Activated CD8-positive, alpha-beta memory T cell treated with anti-CD3 and anti-CD28 coated beads for 48 hours (primary cell): ENCODE measurements around the gene ZFP82.

ENCODE experiments used
- DNase-seq, 3 experiments: peaks; one replicate each; pipeline ENCODE4 v3.0.0-alpha.2; 2020; ENCODE audit warnings: low read depth in 2 of 3, low spot score in 2 of 3

The ZFP82 gene

DNA sequence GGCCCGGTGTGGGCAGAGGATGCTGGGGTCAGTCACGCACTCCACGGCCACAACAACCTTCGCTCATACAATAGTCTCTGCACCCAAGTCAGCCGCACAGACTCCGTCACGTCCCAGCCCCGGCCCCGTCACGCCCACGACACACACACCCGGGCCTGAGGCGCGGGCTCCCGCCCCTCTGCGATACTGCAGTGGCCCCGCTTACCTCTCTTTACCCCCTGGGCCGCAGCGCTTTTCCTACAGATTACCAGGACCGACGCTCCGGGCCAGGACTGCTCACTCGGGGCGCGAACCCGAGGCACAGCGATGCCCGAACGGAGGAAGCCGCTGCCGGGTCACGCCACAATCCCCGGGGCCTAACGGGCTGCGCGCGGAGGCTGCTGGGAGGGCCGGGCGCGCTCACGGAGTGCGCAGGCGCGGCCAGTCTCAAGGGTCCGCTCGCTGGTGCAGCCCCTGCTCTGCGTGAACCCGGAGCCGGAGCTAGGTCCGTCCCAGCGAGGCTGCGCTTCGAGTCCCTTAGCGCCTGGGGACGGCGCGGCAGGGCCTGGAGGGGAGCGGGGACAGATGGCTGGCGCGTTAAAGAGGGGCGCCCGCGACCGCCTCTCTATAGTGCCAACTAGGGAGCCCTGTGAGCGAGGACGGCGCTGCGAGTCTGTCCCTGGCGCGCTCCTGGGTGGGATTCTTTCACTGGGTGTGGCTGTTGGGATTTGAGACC lies at the start of gene ZFP82:
TSS of gene ZFP82 (minus strand) at position 358 of the 715 bp plus-strand sequence. CDS start 8,855 bp downstream, outside the sequence.
- DNase-seq: peak; percentile 42 to 68 (median 49)

DNA sequence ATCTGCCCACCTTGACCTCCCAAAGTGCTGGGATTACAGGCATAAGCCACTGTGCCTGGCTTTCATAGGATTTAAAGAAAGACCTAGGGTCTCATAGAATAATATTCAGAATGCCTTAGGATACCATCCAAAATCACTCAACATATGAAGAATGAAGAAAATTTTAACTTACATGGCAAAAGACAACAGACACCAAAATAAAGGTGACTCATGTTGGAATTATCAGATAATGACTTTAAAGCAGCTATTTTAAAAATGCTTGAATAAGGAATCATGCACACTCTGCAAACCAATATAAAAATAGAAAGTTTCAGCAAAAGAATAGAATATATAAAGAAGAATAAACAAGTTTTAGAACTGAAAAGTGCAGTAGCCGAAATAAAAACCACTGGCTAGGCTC lies 41.6 kb upstream of the ZFP82 start:
- DNase-seq: no peak

DNA sequence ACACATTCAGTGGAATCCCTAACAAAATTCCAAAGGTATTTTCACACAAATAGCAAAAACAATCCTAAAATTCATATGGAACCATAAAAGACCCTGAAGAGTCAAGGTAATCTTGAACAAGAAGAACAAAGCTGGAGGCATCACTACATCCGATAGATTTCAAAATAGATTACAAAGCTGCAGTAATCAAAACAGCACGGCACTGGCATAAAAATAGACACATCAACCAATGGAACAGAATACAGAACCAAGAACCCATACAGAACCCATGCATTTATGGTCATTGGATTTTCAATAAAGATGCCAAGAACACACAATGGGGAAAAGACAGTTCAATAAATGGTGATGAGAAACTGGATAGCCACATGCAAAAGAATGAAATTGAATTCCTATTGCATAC lies 38.4 kb upstream of the ZFP82 start:
- no peak for DNase-seq

DNA sequence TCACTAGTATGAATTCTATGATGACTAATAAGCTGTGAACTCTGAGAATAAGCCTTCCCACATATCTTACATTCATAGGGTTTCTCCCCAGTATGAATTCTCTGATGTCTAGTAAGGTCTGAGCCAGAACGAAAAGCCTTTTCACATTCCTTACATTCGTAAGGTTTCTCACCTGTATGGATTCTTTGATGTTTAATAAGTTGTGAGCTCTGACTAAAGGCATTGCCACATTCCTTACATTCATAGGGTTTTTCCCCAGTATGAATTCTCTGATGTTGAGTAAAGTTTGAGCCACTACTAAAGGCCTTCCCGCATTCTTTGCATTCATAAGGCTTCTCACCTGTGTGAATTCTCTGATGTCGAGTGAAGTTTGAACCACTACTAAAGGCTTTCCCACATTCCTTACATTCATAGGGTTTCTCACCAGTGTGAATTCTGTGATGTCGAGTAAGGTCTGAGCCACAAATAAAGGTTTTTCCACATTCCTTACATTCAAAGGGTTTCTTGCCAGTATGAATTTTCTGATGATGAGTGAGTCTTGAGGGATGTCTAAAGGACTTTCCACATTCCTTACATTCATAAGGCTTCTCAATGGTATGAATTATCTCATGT lies 30.7 kb upstream of the ZFP82 start:
- DNase-seq: no peak

DNA sequence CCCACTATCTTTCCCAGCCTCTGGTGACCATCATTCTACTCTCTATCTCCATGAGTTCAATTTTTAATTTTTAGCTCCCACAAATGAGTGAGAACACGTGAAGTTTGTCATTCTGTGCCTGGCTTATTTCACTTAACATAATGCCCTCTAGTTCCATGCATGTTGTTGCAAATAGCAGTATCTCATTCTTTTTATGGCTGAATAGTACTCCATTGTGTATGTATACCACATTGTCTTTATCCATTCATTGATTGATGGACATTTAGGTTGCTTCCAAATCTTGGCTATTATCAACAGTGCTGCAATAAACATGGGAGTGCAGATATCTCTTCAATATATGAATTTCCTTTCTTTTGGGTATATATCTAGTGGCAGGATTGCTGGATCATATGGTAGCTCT lies 22.9 kb upstream of the ZFP82 start:
- no peak for DNase-seq

DNA sequence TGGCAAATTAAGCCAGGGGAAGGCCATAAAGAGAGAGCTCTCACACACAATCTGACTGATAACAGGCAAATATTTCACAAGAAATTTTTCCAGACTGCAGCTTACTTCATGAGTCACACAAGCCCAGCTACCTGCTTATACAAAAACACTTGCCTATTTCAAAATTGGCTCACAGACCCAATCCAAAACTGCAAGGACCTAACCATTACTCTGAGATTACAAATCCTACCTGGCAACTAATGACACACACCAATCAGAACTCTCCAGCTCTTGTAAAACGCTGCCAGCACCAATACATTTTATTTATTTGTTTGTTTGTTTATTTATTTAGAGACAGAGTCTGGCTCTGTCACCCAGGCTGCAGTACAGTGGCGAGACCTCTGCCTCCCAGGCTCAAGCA lies 18.1 kb upstream of the ZFP82 start:
- no peak for DNase-seq

DNA sequence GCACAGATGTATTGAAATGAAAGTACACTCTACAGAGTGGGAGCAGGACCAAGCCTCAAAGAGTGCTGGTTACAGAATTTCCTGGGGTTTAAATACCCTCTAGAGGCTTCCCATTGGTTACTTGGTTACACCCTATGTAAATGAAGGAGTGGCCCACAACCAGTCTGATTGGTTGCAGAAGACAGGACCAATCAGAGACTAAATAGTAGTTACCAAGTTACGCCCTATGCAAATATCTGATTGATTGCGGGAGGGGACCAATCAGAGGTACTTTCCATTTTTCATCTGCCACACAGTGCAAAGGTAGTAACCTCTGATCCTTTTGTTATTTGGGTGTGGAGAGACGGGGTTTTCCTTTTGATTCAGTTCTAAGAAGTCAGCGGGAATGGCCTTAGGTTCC lies 5.5 kb upstream of the ZFP82 start:
- no peak for DNase-seq

DNA sequence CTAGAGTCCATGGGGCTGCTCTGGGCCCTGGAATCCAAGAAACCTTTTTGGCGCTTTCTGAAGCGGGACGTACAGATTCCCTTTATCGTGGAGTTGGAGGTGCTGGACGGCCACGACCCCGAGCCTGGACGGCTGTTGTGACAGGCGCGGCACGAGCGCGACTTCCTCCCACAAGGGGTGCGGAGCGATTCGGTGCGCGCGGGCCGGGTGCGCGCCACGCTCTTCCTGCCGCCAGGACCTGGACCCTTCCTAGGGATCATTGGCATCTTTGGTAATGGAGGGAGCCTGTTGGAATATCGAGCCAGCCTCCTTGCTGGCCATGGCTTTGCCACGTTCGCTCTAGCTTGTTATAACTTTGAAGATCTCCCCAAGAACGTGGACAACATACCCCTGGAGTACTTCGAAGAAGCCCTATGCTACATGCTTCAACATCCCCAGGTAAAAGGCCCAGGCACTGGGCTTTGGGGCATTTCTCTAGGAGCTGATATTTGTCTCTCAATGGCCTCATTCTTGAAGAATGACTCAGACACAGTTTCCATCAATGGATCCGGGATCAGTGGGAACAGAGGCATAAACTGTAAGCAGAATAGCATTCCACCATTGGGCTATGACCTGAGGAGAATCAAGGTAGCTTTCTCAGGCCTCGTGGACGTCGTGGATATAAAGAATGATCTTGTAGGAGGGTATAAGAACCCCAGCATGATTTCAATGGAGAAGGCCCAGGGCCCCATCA lies 3.5 kb upstream of the ZFP82 start:
- DNase-seq: no peak

DNA sequence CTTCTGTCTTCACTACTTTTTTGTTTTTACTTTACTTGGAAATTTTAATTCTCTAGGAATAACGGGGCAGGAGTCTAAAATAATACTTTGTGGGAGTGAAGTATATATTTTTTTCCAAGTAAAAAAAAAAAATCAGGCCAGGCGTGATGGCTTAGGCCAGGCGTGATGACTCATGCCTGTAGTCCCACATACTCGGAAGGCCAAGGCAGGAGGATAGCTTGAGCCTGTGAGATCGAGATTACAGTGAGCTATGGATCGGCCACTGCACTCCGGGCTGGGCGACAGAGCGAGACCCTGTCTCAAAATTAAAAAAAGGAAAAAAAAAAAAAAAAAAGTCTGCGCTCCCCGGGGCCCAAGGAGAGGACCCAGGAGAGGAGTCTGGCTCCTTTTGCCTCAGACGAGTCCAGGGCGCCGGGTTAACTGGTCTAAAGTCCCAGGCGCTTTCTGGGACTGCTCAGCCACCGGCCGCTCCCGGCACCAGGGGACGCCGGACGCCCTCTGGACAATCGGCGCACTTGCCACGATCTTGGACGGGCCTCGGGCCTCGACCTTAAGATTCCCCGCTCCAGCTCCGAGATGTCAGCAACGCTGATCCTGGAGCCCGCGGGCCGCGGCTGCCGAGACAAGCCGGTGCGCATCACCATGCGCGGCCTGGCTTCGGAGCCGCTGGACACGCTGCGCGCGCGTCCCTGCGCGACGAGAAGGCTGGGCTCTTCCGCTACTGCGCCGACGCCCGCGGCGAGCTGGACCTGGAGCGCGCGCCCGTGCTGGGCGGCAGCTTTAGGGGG lies 2.7 kb upstream of the ZFP82 start:
- DNase-seq: no peak

DNA sequence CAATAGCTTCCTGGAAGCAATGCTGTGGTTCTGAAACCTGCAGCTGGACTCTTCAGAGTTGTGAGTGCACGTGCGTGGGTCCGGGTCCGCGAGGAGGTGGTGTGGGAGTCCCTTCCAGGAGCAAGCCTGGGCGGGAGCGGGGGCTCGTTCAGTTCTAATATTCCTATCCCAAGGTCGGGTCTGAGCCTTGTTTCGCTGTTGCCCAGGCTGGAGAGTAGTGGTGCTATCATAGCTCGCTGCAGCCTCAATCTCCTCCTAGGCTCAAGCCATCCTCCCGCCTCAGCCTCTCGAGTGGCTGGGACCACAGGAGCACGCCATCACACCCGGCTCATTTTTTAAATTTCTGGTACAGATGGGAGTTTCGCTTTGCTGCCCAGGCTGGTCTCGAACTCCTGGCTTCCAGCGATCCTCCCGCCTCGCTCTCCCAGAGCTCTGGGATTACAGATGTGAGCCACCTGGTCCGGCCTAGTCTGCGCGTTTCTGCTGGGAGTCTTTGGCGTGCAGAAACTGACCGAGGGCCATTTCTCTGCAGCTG lies 625 bp downstream of the ZFP82 start:
- no peak for DNase-seq

DNA sequence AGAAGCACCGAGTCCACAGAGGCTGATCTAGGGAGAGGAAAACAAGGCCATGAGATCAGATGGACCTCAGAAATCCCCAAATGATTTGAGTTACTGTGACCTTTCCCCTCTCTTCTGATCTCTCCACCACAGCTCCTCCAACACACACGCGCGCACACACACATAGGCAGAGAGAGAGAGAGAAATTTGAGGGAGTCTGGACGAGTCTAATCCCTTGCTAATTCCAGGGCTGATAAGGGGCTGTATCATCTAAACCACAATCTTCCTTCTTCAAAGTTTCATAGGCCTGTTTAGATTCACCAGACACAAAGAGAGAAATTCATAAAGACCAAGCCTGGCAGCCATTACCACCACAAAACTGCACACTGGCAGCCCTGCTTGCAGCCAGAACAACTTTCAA lies 8.6 kb downstream of the ZFP82 start:
- no peak for DNase-seq

DNA sequence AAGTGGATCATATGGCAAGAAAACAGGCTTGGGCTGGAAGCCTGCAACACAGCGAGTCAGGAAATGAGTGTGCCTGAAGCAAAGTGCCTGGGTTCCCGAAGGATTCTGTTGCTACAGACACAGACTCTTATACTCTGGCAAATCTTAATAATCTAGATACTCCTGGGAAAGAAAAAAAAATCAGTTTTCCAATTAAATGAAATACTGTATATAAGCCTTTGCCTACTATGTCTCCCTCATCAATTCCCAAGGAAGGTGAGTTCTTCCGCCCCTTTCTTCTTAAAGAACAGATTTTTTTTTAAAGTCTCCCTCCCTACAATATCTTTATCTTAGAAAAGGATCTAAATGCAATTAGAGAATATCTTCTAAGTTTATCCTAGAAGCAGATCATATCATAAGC lies 10.3 kb downstream of the ZFP82 start:
- no peak for DNase-seq

DNA sequence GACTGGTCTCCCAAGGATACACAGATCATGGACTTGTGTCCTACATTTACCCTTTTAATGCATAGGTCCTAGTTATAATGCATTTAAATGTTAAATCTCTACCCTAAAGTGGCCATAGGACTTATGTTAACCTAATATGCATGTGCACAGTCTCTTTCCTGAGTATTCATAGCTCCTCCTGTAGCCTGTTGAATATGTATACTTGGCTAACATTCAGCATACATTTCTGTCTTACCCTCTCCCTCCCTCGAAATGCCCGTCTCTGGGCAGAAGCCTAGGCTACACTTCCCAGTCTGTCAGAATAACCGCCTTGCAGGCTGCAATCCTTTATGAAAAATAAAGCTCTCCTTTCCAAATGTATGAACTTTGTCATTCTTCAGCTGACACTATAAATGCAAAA lies 13.9 kb downstream of the ZFP82 start:
- no peak for DNase-seq

DNA sequence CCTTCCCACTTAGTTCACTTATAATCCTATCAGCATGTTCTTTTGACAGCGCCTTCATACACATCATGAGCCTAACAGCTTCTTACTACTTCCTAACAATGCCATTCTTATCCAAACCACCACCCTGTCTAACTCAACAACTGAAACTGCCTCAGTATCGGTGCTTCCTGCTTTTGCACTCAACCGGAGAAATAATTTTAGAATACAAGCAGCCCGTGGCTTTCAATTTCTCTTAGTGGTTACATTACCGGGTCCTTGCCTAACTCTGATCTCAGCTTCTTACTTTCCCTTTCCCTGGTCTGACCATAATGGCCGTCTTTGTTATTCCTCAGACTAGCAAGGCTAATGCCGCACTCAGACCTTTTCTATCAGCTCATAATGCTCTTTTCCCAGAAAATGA lies 17.0 kb downstream of the ZFP82 start:
- DNase-seq: no peak

DNA sequence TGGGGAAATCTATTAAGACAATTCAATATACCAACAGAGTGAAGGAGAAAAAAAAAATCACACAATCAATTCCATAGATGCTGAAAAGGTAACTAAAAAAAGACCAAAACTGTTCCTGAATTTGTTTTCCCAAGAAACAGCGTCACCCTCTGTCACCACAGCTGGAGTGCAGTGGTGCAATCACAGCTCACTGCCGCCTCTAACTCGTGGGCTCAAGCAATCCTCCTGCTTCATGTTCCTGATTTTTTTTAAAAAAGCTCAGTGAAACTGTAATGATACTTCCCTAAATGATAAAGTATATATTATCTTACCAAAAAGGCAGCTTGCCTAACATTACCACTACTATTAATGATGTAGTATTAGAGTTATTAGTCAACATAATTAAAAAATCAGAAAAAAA lies 19.9 kb downstream of the ZFP82 start:
- no peak for DNase-seq

DNA sequence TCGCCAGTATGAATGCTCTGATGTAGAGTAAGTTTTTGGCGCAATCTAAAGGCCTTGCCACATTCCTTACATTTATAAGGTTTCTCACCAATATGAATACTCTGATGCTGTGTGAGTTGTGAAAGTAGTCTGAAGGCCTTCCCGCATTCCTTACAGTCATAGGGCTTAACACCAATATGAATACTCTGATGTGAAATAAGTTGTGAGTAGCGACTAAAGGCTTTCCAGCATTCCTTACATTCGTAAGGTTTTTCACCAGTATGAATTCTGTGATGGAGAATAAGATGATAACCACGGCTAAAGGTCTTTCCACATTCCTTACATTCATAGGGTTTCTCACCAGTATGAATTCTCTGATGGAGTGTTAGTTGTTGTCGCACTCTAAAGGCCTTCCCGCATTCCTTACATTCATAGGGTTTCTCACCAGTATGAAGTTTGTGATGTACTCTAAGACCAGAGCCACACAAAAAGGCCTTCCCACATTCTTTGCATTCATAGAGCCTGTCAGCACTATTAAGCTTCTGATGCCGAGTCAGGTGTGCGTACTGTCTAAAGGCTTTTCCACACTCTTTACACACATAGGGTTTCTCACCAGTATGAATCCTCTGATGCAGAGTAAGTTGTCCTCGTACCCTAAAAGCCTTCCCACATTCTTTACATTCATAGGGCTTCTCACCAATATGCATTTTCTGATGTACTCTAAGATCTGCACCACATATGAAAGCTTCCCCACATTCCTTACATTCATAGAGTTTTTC lies 25.3 kb downstream of the ZFP82 start:
- no peak for DNase-seq

DNA sequence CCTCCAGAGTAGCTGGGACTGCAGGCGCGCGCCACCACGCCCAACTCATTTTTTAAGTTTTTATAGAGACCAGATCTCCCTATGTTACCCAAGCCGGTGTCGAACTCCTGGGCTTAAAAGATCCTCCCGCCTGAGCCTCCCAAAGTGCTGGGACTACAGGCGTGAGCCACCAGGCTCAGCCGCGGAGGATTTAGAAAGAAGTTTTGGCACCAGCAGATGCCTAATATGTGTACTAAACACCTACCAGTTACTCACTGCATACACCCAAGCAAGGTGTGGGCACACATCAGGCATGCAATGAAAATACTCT lies 39.0 kb downstream of the ZFP82 start:
- no peak for DNase-seq

DNA sequence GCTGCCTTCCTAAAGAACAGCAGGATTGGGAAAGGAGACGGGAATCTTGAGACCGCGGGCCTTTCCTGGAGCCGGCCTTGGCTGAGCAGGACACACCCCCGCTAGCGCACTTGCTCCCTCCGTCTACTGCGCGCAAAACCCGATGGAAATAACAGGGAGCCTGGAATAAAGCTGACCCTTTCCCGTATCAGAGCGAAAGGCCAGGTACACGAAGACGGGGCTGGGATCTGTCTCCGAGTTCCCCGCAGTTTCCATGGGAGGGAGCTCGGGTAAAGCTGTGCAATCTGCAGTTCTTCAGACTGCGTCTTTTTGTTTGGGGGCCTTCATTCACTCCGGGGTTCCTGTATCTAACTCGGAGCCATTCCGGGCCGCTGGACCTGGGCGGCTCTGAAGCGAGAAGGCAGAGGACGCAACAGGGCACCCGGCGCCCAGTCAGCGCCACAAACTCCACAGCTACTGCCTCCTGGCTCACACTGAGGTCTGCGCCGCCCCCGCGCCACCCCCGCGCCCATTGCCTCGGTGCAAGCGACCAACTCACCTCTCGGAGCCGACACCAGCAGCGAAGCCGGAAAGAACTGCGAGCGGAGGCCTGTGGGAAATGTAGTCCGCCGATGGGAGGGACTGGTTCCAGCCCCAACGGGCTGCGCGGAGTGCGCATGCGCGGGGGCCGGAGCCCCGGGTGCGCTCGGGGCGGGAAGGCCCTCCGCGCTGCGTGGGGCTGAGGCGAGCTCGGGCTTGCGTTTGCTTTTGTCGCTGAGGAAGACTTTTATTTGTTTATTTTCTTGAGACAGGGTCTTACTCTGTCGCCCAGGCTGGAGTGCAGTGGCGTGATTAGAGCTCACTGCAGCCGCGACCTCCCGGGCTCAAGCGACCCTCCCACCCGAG lies 39.6 kb downstream of the ZFP82 start, which contains the start of gene ZFP14:
TSS of gene ZFP14 (minus strand) at position 577 of the 885 bp plus-strand sequence. CDS start 11,309 bp downstream, outside the sequence.
- peak; percentile 79 to 85 (median 83) for DNase-seq

DNA sequence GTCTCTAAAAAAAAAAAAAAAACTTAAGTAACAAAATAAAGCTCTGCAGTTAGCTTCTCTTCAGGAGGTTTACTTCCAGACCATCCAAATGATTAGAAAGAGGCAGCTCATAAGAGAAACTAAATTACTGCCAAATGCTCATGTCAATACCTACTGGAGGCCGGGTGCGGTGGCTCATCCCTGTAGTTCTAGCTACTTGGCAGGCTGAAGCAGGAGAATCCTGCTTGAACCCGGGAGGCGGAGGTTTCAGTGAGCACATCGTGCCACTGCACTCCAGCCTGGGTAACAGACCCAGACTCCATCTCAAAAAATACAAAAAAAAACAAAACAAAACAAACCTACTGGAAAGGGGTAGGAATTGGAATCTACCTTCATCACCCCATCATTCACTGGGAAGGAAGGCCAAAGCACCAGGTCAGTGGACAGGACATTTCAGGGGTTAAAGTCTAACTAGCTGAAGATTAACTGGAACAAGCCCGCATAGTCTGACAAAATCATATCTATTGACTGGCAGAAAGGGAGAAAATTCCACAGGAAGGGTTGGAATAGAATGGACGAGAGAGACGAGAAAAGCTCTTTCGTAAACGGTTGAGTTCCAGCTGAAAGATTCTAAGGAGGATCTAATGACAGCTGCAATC lies 40.8 kb downstream of the ZFP82 start:
- DNase-seq: no peak
